Ovary (tissue), 3 donors: ENCODE data around the gene PDCD6IP.

Experiments used
- CTCF ChIP-seq, 3 donors: fragments of 450-650 bp in 2 of 3; fragments of 200-600 bp in 1 of 3; IDR thresholded peaks; one replicate each; pipeline versions ENCODE4 v1.5.1 to v1.8.0; 2016 to 2022; ENCODE audit warnings: antibody characterized with exemption in 3 of 3, mild to moderate bottlenecking in 1 of 3
- EP300 ChIP-seq: sonication (generic); formaldehyde crosslinking; IDR thresholded peaks from one replicate; pipeline ENCODE4 v1.6.1; 2017; ENCODE audit warnings: antibody characterized with exemption
- POLR2A ChIP-seq: fragments of 450-650 bp; IDR thresholded peaks from one replicate; pipeline ENCODE4 v1.6.1; 2017; ENCODE audit warnings: antibody characterized with exemption, mild to moderate bottlenecking, moderate library complexity
- donor health status: DM: no; HTN: no; CAD: no.

GRCh38 chr3:33898901-33899300 lies 100.5 kb downstream of the PDCD6IP start:
- TF ChIP-seq POLR2A (no peak), CTCF (IDR thresholded peaks at IDR 0.05) (no peak), EP300 (no peak)
